ENCODE measurements around the gene RAMP2. TPM values are rescaled to one million over a fixed set of nuclear protein-coding genes. Genes with fewer than 3 reads are reported as not detected.

Gene RAMP2
- total and polyA plus RNA-seq, 2 of the 4 experiments (the other 2 are of a cell fraction), result 0.18 to 2.5 TPM

DNA sequence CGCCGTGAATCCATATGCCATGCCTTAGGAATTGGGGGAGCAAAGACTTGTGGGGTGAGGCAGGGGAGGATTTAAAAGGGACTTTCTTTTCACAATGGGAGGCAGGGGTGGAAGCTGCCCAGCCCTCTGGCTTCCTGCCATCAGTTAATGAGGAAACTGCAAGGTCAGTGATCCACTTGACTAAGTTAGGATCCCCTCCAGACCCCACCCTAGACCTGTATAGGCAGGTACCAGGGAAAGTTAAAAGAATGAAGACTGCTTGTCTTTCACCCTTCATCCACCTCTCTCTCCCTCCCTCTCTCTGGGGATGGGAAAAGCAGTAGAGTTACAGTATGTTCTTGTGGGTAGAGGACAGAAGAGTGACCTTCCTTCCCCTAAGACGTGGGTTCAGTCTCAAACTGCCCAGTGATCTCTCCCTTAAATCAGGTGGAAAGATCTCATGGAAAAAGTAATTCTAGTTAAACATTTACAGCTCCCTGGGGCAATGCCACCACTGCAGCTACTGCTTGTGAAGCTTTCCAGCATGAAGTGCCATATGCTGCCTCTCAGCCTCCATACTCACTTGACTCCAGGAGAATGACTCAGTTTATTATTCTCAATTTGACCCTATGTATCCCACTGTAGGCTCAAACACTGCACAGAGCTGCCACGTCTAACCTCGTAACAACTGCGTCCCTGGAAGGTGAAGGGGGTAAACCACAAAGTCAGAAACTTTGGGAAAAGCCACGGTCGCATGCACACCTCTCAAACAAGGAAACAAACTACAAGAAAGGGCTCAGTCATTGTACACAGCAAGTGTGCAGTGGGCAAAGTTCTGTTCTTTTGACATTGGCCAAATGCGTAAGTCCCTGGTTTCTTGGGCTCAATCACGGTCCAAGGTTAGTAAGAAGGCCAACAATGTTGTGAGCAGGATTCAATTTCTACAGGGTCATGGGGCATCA lies 36.3 kb downstream of the RAMP2 start:
- Histone ChIP-seq H4K5ac (ENCODE audit: low read depth, low read length) (peak overlapping the region; percentile 61; the same call in 1 of the 2 replicates), H3K27me3 (ENCODE audit: control insufficient read depth, insufficient read depth, low read length) (no peaks in the 10 kb centered on the region), H4K91ac (ENCODE audit: insufficient read depth, low read depth, low read length) (peak overlapping the region; percentile 88; the same call in 1 of the 2 replicates), H3K27ac (ENCODE audit: insufficient read depth, low read length) (peak overlapping the region; percentile 7; the same call in 1 of the 2 replicates), H4K20me1 (ENCODE audit: insufficient read depth, low read length) (no peaks in the 10 kb centered on the region), H3K4me2 (ENCODE audit: low read depth, low read length) (peak overlapping the region; percentile 98), H3K4me3 (ENCODE audit: insufficient read depth, low read depth, low read length) (peak overlapping the region; percentile 64), H3K9me3 (ENCODE audit: control insufficient read depth, insufficient read depth, low read length) (no peaks in the 10 kb centered on the region), H2BK20ac (ENCODE audit: low read depth, low read length) (no peak overlapping the region), H3K79me1 (ENCODE audit: low read depth in 1 of 2, low read length in 2 of 2) (peaks cover 20 to 39% of the 10 kb centered on the region in 2 experiments), H2BK15ac (ENCODE audit: low read depth, low read length) (no peak overlapping the region), H2AFZ (replicated peaks; ENCODE audit: low read length, poor library complexity) (peak overlapping the region; percentile 11), H3K23ac (ENCODE audit: low read depth, low read length) (peak overlapping the region; percentile 78), H3K18ac (ENCODE audit: low read depth, low read length) (no peak overlapping the region), H2BK5ac (ENCODE audit: low read depth, low read length, poor library complexity, severe bottlenecking) (no peak overlapping the region), H3K4ac (ENCODE audit: low read depth, low read length) (peak overlapping the region; percentile 96; the same call in 1 of the 2 replicates), H3K4me1 (ENCODE audit: control insufficient read depth, insufficient read depth, low read length) (peaks cover 7% of the 10 kb centered on the region), H3K9me1 (ENCODE audit: insufficient read depth, low read length) (peaks cover 19% of the 10 kb centered on the region), H4K8ac (ENCODE audit: low read depth in 2 of 2, low read length in 2 of 2) (peak overlapping the region; percentile 45 to 98; a peak in 3 of 4 replicates), H3K14ac (replicated peaks; ENCODE audit: low read depth, low read length) (peak overlapping the region; percentile 98), H3K56ac (ENCODE audit: extremely low read depth, insufficient read depth, low read length) (no peak overlapping the region), H2AK9ac (replicated peaks; ENCODE audit: low read depth, low read length, poor library complexity) (peak overlapping the region; percentile 56), H2AK5ac (ENCODE audit: low read depth, low read length) (peak overlapping the region; percentile 47; the same call in 1 of the 2 replicates), H2BK120ac (ENCODE audit: low read depth, low read length) (no peak overlapping the region), H3K36me3 (ENCODE audit: control insufficient read depth, insufficient read depth, low read length) (peaks cover 4% of the 10 kb centered on the region; the same call in 1 of the 2 replicates), H3K9ac (ENCODE audit: low read depth, low read length) (peak overlapping the region; percentile 93)
- in situ Hi-C loops (cut with MboI; ENCODE audit: low sequenced_read_pairs) (no loop called here), intact Hi-C loops (cut with micrococcal nuclease) (no loop called here), dilution Hi-C loops (cut with HindIII; ENCODE audit: low sequenced_read_pairs, unreplicated experiment) (no loop called here)
- TF ChIP-seq CEBPB (IDR thresholded peaks at IDR 0.05; ENCODE audit: low read depth, low read length), result no peak
- 0 out of 2 replicates have a peak, but pooled peaks have one; percentile 25 for TF ChIP-seq POLR2A (IDR thresholded peaks at IDR 0.05; ENCODE audit: low read depth, low read length)
- no peak for TF ChIP-seq RFX5 (IDR thresholded peaks at IDR 0.05; ENCODE audit: low read depth, low read length)
- DNase-seq (no peak), ATAC-seq (ENCODE audit: low read depth) (no peak)
- no TSS peak for BruUV-seq (replicated peaks)
- WGBS, 2 experiments (ENCODE audit: extremely low coverage in 2 of 2, insufficient read length in 1 of 2), result 93% methylated on average over 2 of the region's 10 CpGs; no CpG with 5 or more reads in 1 of the 2 experiments
- POLR2A ChIA-PET (ENCODE audit: unreplicated experiment), result no interaction called here
- CTCF ChIA-PET, result no interaction called here
